MCF 10A (cell line): Measurements from ENCODE around the gene MIEF2. TPM values are rescaled to one million over a fixed set of nuclear protein-coding genes. Genes with fewer than 3 reads are reported as not detected.

Experiments used
- BruUV-seq: library from RNA; stranded (reverse); fragments of 400-500 nt; replicated peaks from 2 replicates; lab custom pipeline; 2021; lab: Mats Ljungman, UMichigan
- CTCF ChIA-PET: fragments of 300-600 bp; sonication (Branson Sonifier 250); formaldehyde crosslinking; extraction: SDS; loops from one replicate; lab custom pipeline; 2021; ENCODE audit warnings: antibody characterized with exemption, inconsistent platforms; lab: Yijun Ruan, JAX
- POLR2A ChIA-PET: fragments of 300-600, 350-650 bp; sonication (Branson Sonifier 250); formaldehyde crosslinking; extraction: SDS; loops from one replicate; lab custom pipeline; 2020; ENCODE audit warnings: antibody characterized with exemption, inconsistent platforms; lab: Yijun Ruan, JAX
- DNase-seq: peaks from one replicate; pipeline ENCODE4 v3.0.0-alpha.2; 2018; ENCODE audit not compliant: unreplicated experiment
- H3K27ac Mint-ChIP-seq: one replicate; pipeline ENCODE4 v1.8.0; 2022; ENCODE audit warnings: mild to moderate bottlenecking, low read depth, mixed read lengths; ENCODE audit not compliant: unreplicated experiment
- H3K27me3 Mint-ChIP-seq: one replicate; pipeline ENCODE4 v1.8.0; 2022; ENCODE audit warnings: mixed read lengths; ENCODE audit not compliant: insufficient read depth, unreplicated experiment
- H3K36me3 Mint-ChIP-seq: one replicate; pipeline ENCODE4 v1.8.0; 2022; ENCODE audit warnings: mild to moderate bottlenecking, moderate library complexity, mixed read lengths; ENCODE audit not compliant: insufficient read depth, unreplicated experiment
- H3K4me1 Mint-ChIP-seq: one replicate; pipeline ENCODE4 v1.8.0; 2022; ENCODE audit warnings: mixed read lengths; ENCODE audit not compliant: insufficient read depth, unreplicated experiment
- H3K4me3 Mint-ChIP-seq: one replicate; pipeline ENCODE4 v1.8.0; 2022; ENCODE audit warnings: mild to moderate bottlenecking, moderate library complexity, mixed read lengths; ENCODE audit not compliant: unreplicated experiment
- H3K9me3 Mint-ChIP-seq: one replicate; pipeline ENCODE4 v1.8.0; 2022; ENCODE audit warnings: mixed read lengths; ENCODE audit not compliant: unreplicated experiment
- CTCF ChIP-seq: fragments of 200-600 bp; IDR thresholded peaks from one replicate; pipeline ENCODE4 v1.8.0; 2022; ENCODE audit warnings: antibody characterized with exemption, mild to moderate bottlenecking; ENCODE audit not compliant: unreplicated experiment
- intact Hi-C: fragments of 100-400 bp; cut with micrococcal nuclease; formaldehyde crosslinking; loops from 2 replicates; pipeline ENCODE4 v1.14.1; 2022
- total RNA-seq: library from RNA; stranded (reverse); gene quantifications from 2 replicates; pipeline ENCODE4 v1.2.3, GENCODE V29; 2022

The MIEF2 gene
- total RNA-seq, 1 experiment from 2014 or later: 12.1 TPM

GRCh38 chr17:18234853-18235380 lies 25.5 kb upstream of the MIEF2 start:
- POLR2A ChIA-PET: interaction anchor here (0.8 to 1.2 kb wide), 5 partner anchors 7 to 35 kb away, joined by 3 to 9 read pairs (median 4); partner anchors contain the start of gene FLII

GRCh38 chr17:18235743-18236256 lies 24.7 kb upstream of the MIEF2 start:
- Mint-ChIP-seq H3K27ac (peak overlapping the region; percentile 73), H3K9me3 (no peaks in the 10 kb centered on the region), H3K4me3 (peak overlapping the region; percentile 15), H3K36me3 (peaks cover 13% of the 10 kb centered on the region), H3K4me1 (peaks cover 15% of the 10 kb centered on the region), H3K27me3 (no peaks in the 10 kb centered on the region)
- peak; percentile 82 for DNase-seq
- intact Hi-C loops: no loop called here
- TF ChIP-seq CTCF: no peak
- CTCF ChIA-PET: interaction anchor here (0.6 to 1.8 kb wide), 8 partner anchors 12 to 390 kb away, joined by 3 to 8 read pairs (median 4); no protein-coding TSS in a partner anchor
- POLR2A ChIA-PET: interaction anchor here (0.8 to 2.3 kb wide), 9 partner anchors 8 to 52 kb away, joined by 3 to 13 read pairs (median 3); partner anchors contain the start of genes ALKBH5 and FLII
- no TSS peak for BruUV-seq

More at GRCh38 chr17:18234853-18235380, 25.5 kb upstream of the MIEF2 start:
- no peak for DNase-seq
- H3K9me3 Mint-ChIP-seq: no peaks in the 10 kb centered on the region
- BruUV-seq: no TSS peak
- H3K27ac Mint-ChIP-seq: peak overlapping the region; percentile 73
- H3K27me3 Mint-ChIP-seq: no peaks in the 10 kb centered on the region
- CTCF ChIA-PET: interaction anchor here (0.6 to 1.8 kb wide), 3 partner anchors 13 to 390 kb away, joined by 4 to 8 read pairs (median 4); no protein-coding TSS in a partner anchor
- H3K36me3 Mint-ChIP-seq: peaks cover 7% of the 10 kb centered on the region
- no peak for TF ChIP-seq CTCF
- peaks cover 15% of the 10 kb centered on the region for H3K4me1 Mint-ChIP-seq
- no peak overlapping the region for H3K4me3 Mint-ChIP-seq
- intact Hi-C loops: no loop called here

DNA sequence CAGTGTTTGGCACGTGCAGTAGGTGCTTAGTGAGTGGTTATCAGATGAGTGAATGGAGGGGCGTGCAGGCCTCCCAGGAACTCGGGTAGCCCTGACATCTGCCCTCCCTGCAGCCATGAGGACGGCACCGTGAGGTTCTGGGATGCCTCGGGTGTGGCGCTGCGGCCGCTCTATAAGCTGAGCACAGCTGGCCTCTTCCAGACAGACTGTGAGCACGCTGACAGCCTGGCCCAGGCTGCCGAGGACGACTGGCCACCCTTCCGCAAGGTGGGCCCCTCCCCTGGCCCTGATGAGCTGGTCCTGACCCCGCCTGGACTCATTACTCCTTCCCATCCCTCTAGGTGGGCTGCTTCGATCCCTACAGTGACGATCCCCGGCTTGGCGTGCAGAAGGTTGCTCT lies 24.0 kb upstream of the MIEF2 start:
- ChIA-PET CTCF (interaction anchor here (0.7 to 1.8 kb wide), 5 partner anchors 11 to 97 kb away, joined by 3 to 8 read pairs (median 3); no protein-coding TSS in a partner anchor), POLR2A (interaction anchor here (1.0 to 2.3 kb wide), 3 partner anchors 10 to 39 kb away, joined by 3 to 13 read pairs (median 3); no protein-coding TSS in a partner anchor)
- intact Hi-C loops: no loop called here
- Mint-ChIP-seq H3K36me3 (peaks cover 13% of the 10 kb centered on the region), H3K4me1 (peaks cover 15% of the 10 kb centered on the region), H3K9me3 (no peaks in the 10 kb centered on the region), H3K27ac (peak overlapping the region; percentile 73), H3K27me3 (no peaks in the 10 kb centered on the region), H3K4me3 (peak overlapping the region; percentile 15)
- TF ChIP-seq CTCF: no peak
- no peak for DNase-seq
- BruUV-seq: no TSS peak

GRCh38 chr17:18237461-18237860 lies 23.0 kb upstream of the MIEF2 start:
- Mint-ChIP-seq H3K9me3 (no peaks in the 10 kb centered on the region), H3K27me3 (no peaks in the 10 kb centered on the region), H3K4me1 (peaks cover 15% of the 10 kb centered on the region), H3K36me3 (peaks cover 14% of the 10 kb centered on the region), H3K4me3 (no peak overlapping the region), H3K27ac (no peak overlapping the region)
- ChIA-PET POLR2A (interaction anchor here (2.3 kb wide), 1 partner anchor 19 kb away, joined by 13 read pairs; no protein-coding TSS in a partner anchor), CTCF (interaction anchor here (0.6 to 0.9 kb wide), 2 partner anchors 10 to 1015 kb away, joined by 3 to 4 read pairs; no protein-coding TSS in a partner anchor)
- BruUV-seq: no TSS peak
- intact Hi-C loops: no loop called here
- DNase-seq: no peak
- TF ChIP-seq CTCF: no peak
